B cell (primary cell): ENCODE results near the gene CACTIN. TPM values are rescaled to one million over a fixed set of nuclear protein-coding genes. Genes with fewer than 3 reads are reported as not detected.

Experiments
- ATAC-seq: fragments of 200-7000 bp; cut with Tn5 transposase; one replicate; pipeline ENCODE4 v1.10.0; 2021; ENCODE audit warnings: low read depth, mild to moderate bottlenecking, moderate number of reproducible peaks, moderate library complexity
- CTCF ChIA-PET: fragments of 350-600 bp; sonication (Branson Sonifier 250); formaldehyde crosslinking; loops from one replicate; lab custom pipeline; 2021; ENCODE audit warnings: antibody characterized with exemption, inconsistent platforms; lab: Charles Lee
- POLR2A ChIA-PET: fragments of 350-600 bp; sonication (Branson Sonifier 250); formaldehyde crosslinking; loops from one replicate; lab custom pipeline; 2021; ENCODE audit warnings: antibody characterized with exemption; lab: Charles Lee
- DNase-seq: peaks from one replicate; pipeline ENCODE4 v3.0.0; 2013
- H2AFZ ChIP-seq: 2 replicates; pipeline ENCODE4 v1.6.1; 2012; ENCODE audit warnings: mild to moderate bottlenecking, low read depth, low read length; ENCODE audit not compliant: insufficient read depth, poor library complexity, severe bottlenecking
- H3K27ac ChIP-seq, 2 donors: 1 replicate in 1 of 2; 2 replicates in 1 of 2; pipeline ENCODE4 v1.5.1; 2012 to 2013; ENCODE audit warnings: low read length in 2 of 2, mild to moderate bottlenecking in 2 of 2, moderate library complexity in 1 of 2
- H3K27me3 ChIP-seq, 4 experiments: fragments of 200-600 bp in 1 of 4; sonication (generic) in 1 of 4; replicated peaks in 1 of 4; 1 replicate in 2 of 4; 2 replicates in 2 of 4; pipeline versions ENCODE4 v1.6.1 to v1.7.0; 2013 to 2016; ENCODE audit warnings: low read length in 3 of 4, mild to moderate bottlenecking in 2 of 4, mixed read lengths in 1 of 4, moderate library complexity in 1 of 4; ENCODE audit not compliant: insufficient read depth in 4 of 4, control insufficient read depth in 3 of 4; ENCODE audit errors: control extremely low read depth in 1 of 4
- H3K36me3 ChIP-seq, 2 experiments: replicated peaks in 1 of 2; 1 replicate in 1 of 2; 2 replicates in 1 of 2; pipeline versions ENCODE4 v1.6.1 to v1.7.1; 2013; ENCODE audit warnings: low read length in 1 of 2; ENCODE audit not compliant: insufficient read depth in 2 of 2, control insufficient read depth in 1 of 2; ENCODE audit errors: control extremely low read depth in 1 of 2, extremely low read depth in 1 of 2
- H3K4me1 ChIP-seq, 2 donors: fragments of 200-600 bp in 1 of 2; sonication (generic) in 1 of 2; 1 replicate in 1 of 2; 2 replicates in 1 of 2; pipeline versions ENCODE4 v1.5.1 to v1.6.1; 2013 to 2017; ENCODE audit warnings: low read length in 2 of 2; ENCODE audit not compliant: control insufficient read depth in 2 of 2, insufficient read depth in 2 of 2
- H3K4me2 ChIP-seq: replicated peaks from 2 replicates; pipeline ENCODE3; 2012; ENCODE audit warnings: mild to moderate bottlenecking, low read depth, low read length; ENCODE audit not compliant: poor library complexity, severe bottlenecking
- H3K4me3 ChIP-seq, 5 experiments: fragments of 200-600 bp in 1 of 5; sonication (generic) in 1 of 5; 1 replicate in 3 of 5; 2 replicates in 2 of 5; pipeline versions ENCODE4 v1.5.1 to v1.7.0; 2011 to 2016; ENCODE audit warnings: low read length in 4 of 5, mild to moderate bottlenecking in 4 of 5, low read depth in 2 of 5, control low read depth in 1 of 5, moderate library complexity in 1 of 5; ENCODE audit not compliant: insufficient read depth in 1 of 5; ENCODE audit errors: control extremely low read depth in 1 of 5, extremely low read depth in 1 of 5
- H3K79me2 ChIP-seq: fragments of 200-600 bp; sonication (generic); one replicate; pipeline ENCODE4 v1.6.0; 2016; ENCODE audit warnings: low read length; ENCODE audit not compliant: control insufficient read depth, insufficient read depth
- H3K9ac ChIP-seq: fragments of 200-600 bp; sonication (generic); 2 replicates; pipeline ENCODE4 v1.6.1; 2017; ENCODE audit warnings: mild to moderate bottlenecking, low read length, moderate library complexity
- H3K9me3 ChIP-seq, 3 donors: one replicate each; pipeline versions ENCODE4 v1.6.1 to v1.7.1; 2013; ENCODE audit warnings: low read length in 2 of 3; ENCODE audit not compliant: control insufficient read depth in 2 of 3, insufficient read depth in 1 of 3; ENCODE audit errors: control extremely low read depth in 1 of 3
- H4K20me1 ChIP-seq: 2 replicates; pipeline ENCODE4 v1.6.0; 2012; ENCODE audit warnings: mild to moderate bottlenecking, low read length; ENCODE audit not compliant: insufficient read depth, control insufficient read depth, poor library complexity, severe bottlenecking
- H3K27ac Mint-ChIP-seq: one replicate; pipeline ENCODE4 v1.8.0; 2021; ENCODE audit warnings: mixed read lengths
- H3K27me3 Mint-ChIP-seq: one replicate; pipeline ENCODE4 v1.8.0; 2021; ENCODE audit warnings: mixed read lengths
- H3K4me1 Mint-ChIP-seq: one replicate; pipeline ENCODE4 v1.8.0; 2021; ENCODE audit warnings: mixed read lengths
- H3K4me3 Mint-ChIP-seq: one replicate; pipeline ENCODE4 v1.8.0; 2021; ENCODE audit warnings: mixed read lengths
- H3K9me3 Mint-ChIP-seq: one replicate; pipeline ENCODE4 v1.8.0; 2022; ENCODE audit warnings: mixed read lengths; ENCODE audit not compliant: insufficient read depth
- EZH2 ChIP-seq: IDR thresholded peaks from 2 replicates; pipeline ENCODE4 v1.6.1; 2012; ENCODE audit warnings: borderline replicate concordance, low read depth, mild to moderate bottlenecking, moderate library complexity, low read length; ENCODE audit not compliant: insufficient read depth, poor library complexity, severe bottlenecking
- WGBS: methylation state at CpG from one replicate; pipeline ENCODE4 v1.1.5; 2013; ENCODE audit warnings: missing lambda C conversion rate; ENCODE audit not compliant: insufficient coverage; 5-methylcytosine and 5-hydroxymethylcytosine counted together
- intact Hi-C: fragments of 100-400 bp; cut with micrococcal nuclease; formaldehyde crosslinking; loops from one replicate; pipeline ENCODE4 v1.10.0; 2022
- polyA plus RNA-seq: library from polyadenylated mRNA; depleted of rRNA; stranded (reverse); fragments of >200 nt; gene quantifications from 2 replicates; pipeline ENCODE4 v1.2.3, GENCODE V29; 2012
- small RNA-seq: library from RNA; depleted of rRNA; stranded (forward); fragments of <200 nt; gene quantifications from one replicate; pipeline ENCODE3, GENCODE V24; 2012; ENCODE audit warnings: low replicate concordance, low read depth; ENCODE audit not compliant: insufficient read length
- total RNA-seq, 2 donors: library from RNA; stranded (reverse); fragments of 120-200 nt in 1 of 2; gene quantifications; 1 replicate in 1 of 2; 2 replicates in 1 of 2; pipeline versions ENCODE4 v1.2.3 to v1.2.4, GENCODE V29; 2013 to 2022
- TF ChIP-seq, protein P1 (sequence below): fragments of 200-600 bp; IDR thresholded peaks from one replicate; pipeline ENCODE4 v1.8.0; 2022; ENCODE audit warnings: antibody characterized with exemption, mild to moderate bottlenecking

The CACTIN gene
- total and polyA plus RNA-seq, 2 donors (not counting 1 experiment from before 2014, with no cell fraction given): 40.6 to 41.8 TPM

DNA sequence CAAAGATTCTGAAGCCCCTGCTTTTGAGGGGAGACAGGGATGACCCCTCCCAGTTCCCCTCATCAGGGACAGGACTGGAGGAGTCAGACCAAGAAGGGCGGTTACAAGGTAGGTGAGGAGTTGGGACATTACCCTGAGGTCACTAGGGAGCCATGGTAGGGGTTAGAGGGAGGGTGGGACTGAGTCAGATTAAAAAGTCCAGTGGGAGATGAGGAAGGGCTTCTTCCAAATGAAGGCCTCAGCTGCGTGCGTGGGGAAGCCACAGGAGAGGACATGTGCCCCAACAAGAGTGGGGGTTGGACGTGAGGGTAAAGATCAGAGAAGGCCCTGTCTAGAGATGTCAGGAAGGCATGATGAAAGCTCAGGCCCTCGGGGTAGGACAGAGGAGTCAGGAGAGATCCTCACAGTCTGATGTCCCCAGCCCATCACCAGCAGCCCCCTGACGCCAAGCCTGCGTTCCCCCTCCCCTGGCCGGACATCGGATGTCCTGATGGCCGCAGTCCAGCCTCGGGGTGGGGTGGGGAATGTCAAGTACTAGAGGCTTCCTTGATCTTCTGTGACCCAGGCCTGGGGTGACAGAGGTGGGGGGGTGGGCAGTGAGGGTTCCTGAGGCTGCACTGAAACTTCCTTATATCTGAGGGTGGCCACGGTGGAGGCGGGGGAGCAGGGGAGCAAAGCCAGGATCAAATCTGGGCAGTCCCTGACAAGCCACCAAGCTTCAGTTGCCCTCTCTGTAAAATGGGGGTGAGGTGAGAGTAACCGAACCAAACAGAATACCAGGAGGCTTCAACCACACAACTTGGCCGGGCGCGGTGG is 62.7 kb downstream of the CACTIN start:
- TF ChIP-seq, protein P1, sequence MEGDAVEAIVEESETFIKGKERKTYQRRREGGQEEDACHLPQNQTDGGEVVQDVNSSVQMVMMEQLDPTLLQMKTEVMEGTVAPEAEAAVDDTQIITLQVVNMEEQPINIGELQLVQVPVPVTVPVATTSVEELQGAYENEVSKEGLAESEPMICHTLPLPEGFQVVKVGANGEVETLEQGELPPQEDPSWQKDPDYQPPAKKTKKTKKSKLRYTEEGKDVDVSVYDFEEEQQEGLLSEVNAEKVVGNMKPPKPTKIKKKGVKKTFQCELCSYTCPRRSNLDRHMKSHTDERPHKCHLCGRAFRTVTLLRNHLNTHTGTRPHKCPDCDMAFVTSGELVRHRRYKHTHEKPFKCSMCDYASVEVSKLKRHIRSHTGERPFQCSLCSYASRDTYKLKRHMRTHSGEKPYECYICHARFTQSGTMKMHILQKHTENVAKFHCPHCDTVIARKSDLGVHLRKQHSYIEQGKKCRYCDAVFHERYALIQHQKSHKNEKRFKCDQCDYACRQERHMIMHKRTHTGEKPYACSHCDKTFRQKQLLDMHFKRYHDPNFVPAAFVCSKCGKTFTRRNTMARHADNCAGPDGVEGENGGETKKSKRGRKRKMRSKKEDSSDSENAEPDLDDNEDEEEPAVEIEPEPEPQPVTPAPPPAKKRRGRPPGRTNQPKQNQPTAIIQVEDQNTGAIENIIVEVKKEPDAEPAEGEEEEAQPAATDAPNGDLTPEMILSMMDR: no peak
- no peak for TF ChIP-seq EZH2
- Histone ChIP-seq H3K4me1 (peaks cover 4 to 7% of the 10 kb centered on the region in 2 donors), H3K27me3 (no peaks in the 10 kb centered on the region), H3K4me3 (no peak overlapping the region), H3K27ac (no peak overlapping the region), H2AFZ (no peak overlapping the region), H4K20me1 (no peaks in the 10 kb centered on the region), H3K79me2 (no peaks in the 10 kb centered on the region), H3K36me3 (no peaks in the 10 kb centered on the region), H3K9me3 (no peaks in the 10 kb centered on the region), H3K9ac (no peak overlapping the region), H3K4me2 (no peak overlapping the region)
- ChIA-PET POLR2A (interaction anchor here (0.6 kb wide), 1 partner anchor 15 kb away, joined by 5 read pairs; no protein-coding TSS in a partner anchor), CTCF (no interaction called here)
- Mint-ChIP-seq H3K27ac (no peak overlapping the region), H3K9me3 (no peaks in the 10 kb centered on the region), H3K27me3 (no peaks in the 10 kb centered on the region), H3K4me3 (no peak overlapping the region), H3K4me1 (peaks cover 5% of the 10 kb centered on the region)
- no peak for DNase-seq
- whole genome bisulfite sequencing: 80% methylated on average over 5 of the region's 17 CpGs
- intact Hi-C loops: no loop called here
- no peak for ATAC-seq

Small RNA genes within 50 kb of the gene (small RNA-seq; reads per million reads assigned to genes)
- not detected for gene AC005786.1

Other genes starting within 250 kb of the CACTIN start
- not detected in 2 replicates for gene SMIM24, start 146.3 kb downstream of the CACTIN start, total RNA-seq
- gene SMIM24, start 146.3 kb downstream of the CACTIN start, polyA plus RNA-seq: 0.82 TPM in 1 of 2 replicates, not detected in the other
- not detected in 2 replicates for gene SMIM44, start 143.3 kb downstream of the CACTIN start, total RNA-seq
- gene SMIM44, start 143.3 kb downstream of the CACTIN start, polyA plus RNA-seq: not detected in 2 replicates
- 8.4 and 8.6 TPM in 2 replicates for gene DOHH, start 126.1 kb downstream of the CACTIN start, total RNA-seq
- gene DOHH, start 126.1 kb downstream of the CACTIN start, polyA plus RNA-seq: 6.6 and 7.0 TPM in 2 replicates
- 96.1 and 105 TPM in 2 replicates for gene FZR1, start 120.5 kb downstream of the CACTIN start, total RNA-seq
- 83.5 and 102 TPM in 2 replicates for gene FZR1, start 120.5 kb downstream of the CACTIN start, polyA plus RNA-seq
- gene TEKTIP1, start 87.6 kb downstream of the CACTIN start, total RNA-seq: 17.3 and 18.6 TPM in 2 replicates
- gene TEKTIP1, start 87.6 kb downstream of the CACTIN start, polyA plus RNA-seq: 6.3 and 9.6 TPM in 2 replicates
- gene MFSD12, start 69.2 kb downstream of the CACTIN start, total RNA-seq: 99.6 and 100 TPM in 2 replicates
- gene MFSD12, start 69.2 kb downstream of the CACTIN start, polyA plus RNA-seq: 133 and 154 TPM in 2 replicates
- 59.0 and 60.7 TPM in 2 replicates for gene HMG20B, start 53.8 kb downstream of the CACTIN start, total RNA-seq
- 41.7 and 42.4 TPM in 2 replicates for gene HMG20B, start 53.8 kb downstream of the CACTIN start, polyA plus RNA-seq
- 0.36 and 0.47 TPM in 2 replicates for gene GIPC3, start 41.3 kb downstream of the CACTIN start, total RNA-seq
- gene GIPC3, start 41.3 kb downstream of the CACTIN start, polyA plus RNA-seq: 0.39 and 0.48 TPM in 2 replicates
- gene TBXA2R, start 19.9 kb downstream of the CACTIN start, total RNA-seq: 3.9 and 6.1 TPM in 2 replicates
- 7.9 and 8.0 TPM in 2 replicates for gene TBXA2R, start 19.9 kb downstream of the CACTIN start, polyA plus RNA-seq
- 42.3 and 46.7 TPM in 2 replicates for gene PIP5K1C, start 73.7 kb upstream of the CACTIN start, total RNA-seq
- gene PIP5K1C, start 73.7 kb upstream of the CACTIN start, polyA plus RNA-seq: 10.4 and 16.8 TPM in 2 replicates
- gene TJP3, start 81.6 kb upstream of the CACTIN start, total RNA-seq: 2.0 and 2.9 TPM in 2 replicates
- gene TJP3, start 81.6 kb upstream of the CACTIN start, polyA plus RNA-seq: 1.9 and 2.1 TPM in 2 replicates
- 61.4 and 66.4 TPM in 2 replicates for gene APBA3, start 134.9 kb upstream of the CACTIN start, total RNA-seq
- gene APBA3, start 134.9 kb upstream of the CACTIN start, polyA plus RNA-seq: 78.1 and 91.2 TPM in 2 replicates
- gene MRPL54, start 135.9 kb upstream of the CACTIN start, total RNA-seq: 48.6 and 54.3 TPM in 2 replicates
- 75.1 and 95.9 TPM in 2 replicates for gene MRPL54, start 135.9 kb upstream of the CACTIN start, polyA plus RNA-seq
- not detected in 2 replicates for gene RAX2, start 145.4 kb upstream of the CACTIN start, total RNA-seq
- not detected in 2 replicates for gene RAX2, start 145.4 kb upstream of the CACTIN start, polyA plus RNA-seq
- 1.3 and 2.4 TPM in 2 replicates for gene MATK, start 159.6 kb upstream of the CACTIN start, total RNA-seq
- gene MATK, start 159.6 kb upstream of the CACTIN start, polyA plus RNA-seq: 8.2 and 9.5 TPM in 2 replicates
- gene ZFR2, start 242.2 kb upstream of the CACTIN start, total RNA-seq: 0.39 TPM in 1 of 2 replicates, not detected in the other
- gene ZFR2, start 242.2 kb upstream of the CACTIN start, polyA plus RNA-seq: 0.36 and 0.71 TPM in 2 replicates